Medulla oblongata (tissue), 1 donor: ENCODE measurements around the gene TIMM17A.

Experiments
- DNase-seq: peaks from one replicate; pipeline ENCODE4 v3.0.0-alpha.2; 2015; ENCODE audit errors: extremely low spot score

TIMM17A gene

GRCh38 chr1:201983380-201983805 is 28.1 kb downstream of the TIMM17A start:
- no peak for DNase-seq

GRCh38 chr1:201984446-201984845 is 29.1 kb downstream of the TIMM17A start:
- no peak for DNase-seq

GRCh38 chr1:201985355-201985754 is 30.1 kb downstream of the TIMM17A start:
- DNase-seq = no peak

GRCh38 chr1:201988601-201989000 is 33.3 kb downstream of the TIMM17A start:
- DNase-seq = no peak

- DNase-seq = no peak
Measured at GRCh38 chr1:201989354-201990128, 34.2 kb downstream of the TIMM17A start.

- DNase-seq = no peak
Measured at GRCh38 chr1:201990427-201990826, 35.1 kb downstream of the TIMM17A start.

GRCh38 chr1:201999625-202000238 is 44.4 kb downstream of the TIMM17A start:
- DNase-seq = peak; percentile 36

- no peak for DNase-seq
Measured at GRCh38 chr1:202002507-202002906, 47.2 kb downstream of the TIMM17A start.

- DNase-seq = peak; percentile 45
Measured at GRCh38 chr1:202004711-202005110, 49.4 kb downstream of the TIMM17A start.

- no peak for DNase-seq
Measured at GRCh38 chr1:202005958-202006357, 50.7 kb downstream of the TIMM17A start.

- DNase-seq = no peak
Measured at GRCh38 chr1:202007304-202007703, 52.0 kb downstream of the TIMM17A start.

- no peak for DNase-seq
Measured at GRCh38 chr1:202007805-202008489, 52.6 kb downstream of the TIMM17A start.

GRCh38 chr1:202009326-202010179 is 54.2 kb downstream of the TIMM17A start:
- DNase-seq = peak; percentile 94

GRCh38 chr1:202010180-202011015 is 55.1 kb downstream of the TIMM17A start, which contains the start of gene ELF3:
TSS of gene ELF3 (plus strand) at chr1:202010587. CDS start at chr1:202011137, 550 bp downstream.
- DNase-seq = no peak

- no peak for DNase-seq
Measured at GRCh38 chr1:202011994-202012393, 56.7 kb downstream of the TIMM17A start.

- no peak for DNase-seq
Measured at GRCh38 chr1:202012544-202013478, 57.5 kb downstream of the TIMM17A start.

GRCh38 chr1:202013603-202014002 is 58.3 kb downstream of the TIMM17A start:
- DNase-seq = no peak

- DNase-seq = no peak
Measured at GRCh38 chr1:202014060-202014459, 58.8 kb downstream of the TIMM17A start.

GRCh38 chr1:202014915-202015661 is 59.8 kb downstream of the TIMM17A start:
- no peak for DNase-seq
